ENCODE results near the gene TP53RK. TPM values are rescaled to one million over a fixed set of nuclear protein-coding genes. Genes with fewer than 3 reads are reported as not detected.
A peak's percentile ranks its signal among the peaks of the same experiment; 100 is the strongest.

TP53RK gene
- total RNA-seq, 1 donor: 17.4 TPM

DNA sequence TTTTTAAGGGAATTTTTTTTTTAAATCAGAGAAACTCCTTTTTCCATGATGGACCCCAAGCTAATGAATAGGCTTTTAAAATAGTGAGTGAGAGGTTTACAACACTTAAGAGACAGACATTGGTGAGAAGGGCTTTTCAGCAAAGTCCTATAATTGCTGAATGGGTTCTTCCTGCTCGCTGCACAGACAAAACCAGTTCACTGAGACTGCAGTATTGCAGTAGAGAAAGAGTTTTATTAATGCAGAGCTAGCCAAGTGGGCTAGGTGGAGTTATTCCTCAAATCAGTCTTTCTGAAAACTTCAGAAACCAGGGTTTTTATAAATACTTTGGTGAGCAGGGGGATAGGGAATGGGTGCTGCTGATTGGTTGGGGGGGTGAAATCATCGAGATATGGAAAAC, 17.0 kb upstream of the TP53RK start:
- no peak for TF ChIP-seq CTCF (IDR thresholded peaks at IDR 0.05; ENCODE audit: insufficient read depth, low read length)
- no peak for DNase-seq (ENCODE audit: low read depth)
- no peak overlapping the region for H3K4me3 ChIP-seq (ENCODE audit: low read depth, low read length)

- no peak overlapping the region for H3K4me3 ChIP-seq (ENCODE audit: low read depth, low read length)
- DNase-seq (ENCODE audit: low read depth): peak; percentile 64
- no peak for TF ChIP-seq CTCF (IDR thresholded peaks at IDR 0.05; ENCODE audit: insufficient read depth, low read length)
Measured at GRCh38 chr20:46705378-46705729, 16.1 kb upstream of the TP53RK start.

GRCh38 chr20:46704714-46705377, 15.6 kb upstream of the TP53RK start:
- no peak overlapping the region for H3K4me3 ChIP-seq (ENCODE audit: low read depth, low read length)
- DNase-seq (ENCODE audit: low read depth): peak; percentile 51
- TF ChIP-seq CTCF (IDR thresholded peaks at IDR 0.05; ENCODE audit: insufficient read depth, low read length): no peak

DNA sequence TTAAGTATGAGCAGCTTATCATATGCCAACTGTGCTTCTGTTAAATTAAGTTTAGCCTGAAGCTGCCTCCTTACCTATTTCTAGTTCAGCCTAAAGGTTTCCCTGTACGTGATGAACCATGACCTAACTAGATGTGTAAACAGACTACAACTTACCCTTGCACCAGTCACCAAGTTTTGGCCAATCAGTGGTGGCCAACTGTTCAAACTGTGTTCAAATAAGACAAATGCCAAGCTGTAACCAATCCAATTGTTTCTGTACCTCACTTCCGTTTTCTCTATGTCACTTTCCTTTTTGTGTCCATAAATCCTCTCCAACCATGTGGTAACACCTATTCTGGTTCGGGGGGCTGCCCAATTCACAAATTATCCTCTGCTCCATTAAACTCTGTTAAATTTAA, 14.2 kb upstream of the TP53RK start:
- no peak for DNase-seq (ENCODE audit: low read depth)
- no peak for TF ChIP-seq CTCF (IDR thresholded peaks at IDR 0.05; ENCODE audit: insufficient read depth, low read length)
- no peak overlapping the region for H3K4me3 ChIP-seq (ENCODE audit: low read depth, low read length)

- H3K4me3 ChIP-seq (ENCODE audit: low read depth, low read length): no peak overlapping the region
- no peak for DNase-seq (ENCODE audit: low read depth)
- no peak for TF ChIP-seq CTCF (IDR thresholded peaks at IDR 0.05; ENCODE audit: insufficient read depth, low read length)
Measured at GRCh38 chr20:46702447-46703203, 13.4 kb upstream of the TP53RK start.

- TF ChIP-seq CTCF (IDR thresholded peaks at IDR 0.05; ENCODE audit: insufficient read depth, low read length): no peak
- no peak for DNase-seq (ENCODE audit: low read depth)
- no peak overlapping the region for H3K4me3 ChIP-seq (ENCODE audit: low read depth, low read length)
Measured at GRCh38 chr20:46701986-46702385, 12.7 kb upstream of the TP53RK start.

Data from fibroblast of the aortic adventitia (primary cell).